PC-9 (cell line): ENCODE data around the gene LRRC4B. TPM values are rescaled to one million over a fixed set of nuclear protein-coding genes. Genes with fewer than 3 reads are reported as not detected.
A peak's percentile ranks its signal among the peaks of the same experiment; 100 is the strongest.

Source experiments
- BruUV-seq: library from RNA; stranded (reverse); fragments of 400-500 nt; replicated peaks from 2 replicates; lab custom pipeline; 2021; lab: Mats Ljungman, UMichigan
- CTCF ChIA-PET: fragments of 300-600 bp; sonication (Branson Sonifier 250); formaldehyde crosslinking; loops from one replicate; lab custom pipeline; 2022; ENCODE audit warnings: antibody characterized with exemption; lab: Charles Lee
- POLR2A ChIA-PET: fragments of 300-600 bp; sonication (Branson Sonifier 250); formaldehyde crosslinking; loops from one replicate; lab custom pipeline; 2022; ENCODE audit warnings: antibody characterized with exemption; ENCODE audit not compliant: unreplicated experiment; lab: Charles Lee
- DNase-seq, 2 experiments: peaks; one replicate each; pipeline versions ENCODE4 v3.0.0 to v3.0.0-alpha.2; 2015 to 2022; ENCODE audit warnings: mixed read lengths in 1 of 2
- H2AFZ ChIP-seq: fragments of 200-600 bp; sonication (generic); 2 replicates; pipeline ENCODE4 v1.8.1; 2017; ENCODE audit warnings: antibody characterized with exemption
- H3F3A ChIP-seq: fragments of 200-600 bp; sonication (generic); 2 replicates; pipeline ENCODE4 v1.8.1; 2017; ENCODE audit warnings: antibody characterized with exemption, mild to moderate bottlenecking, low read depth; ENCODE audit not compliant: insufficient read depth
- H3K27ac ChIP-seq: fragments of 200-600 bp; sonication (generic); 2 replicates; pipeline ENCODE4 v1.6.1; 2016; ENCODE audit warnings: mixed run types
- H3K27me3 ChIP-seq: fragments of 200-600 bp; sonication (generic); 2 replicates; pipeline ENCODE4 v1.6.1; 2016; ENCODE audit warnings: low read depth, mixed run types; ENCODE audit not compliant: insufficient read depth
- H3K36me3 ChIP-seq: fragments of 200-600 bp; sonication (generic); 2 replicates; pipeline ENCODE4 v1.6.1; 2016; ENCODE audit warnings: low read depth, mixed run types
- H3K4me1 ChIP-seq: fragments of 200-600 bp; sonication (generic); replicated peaks from 2 replicates; pipeline ENCODE4 v1.6.1; 2016; ENCODE audit warnings: mixed run types; ENCODE audit not compliant: insufficient read depth
- H3K4me2 ChIP-seq: fragments of 200-600 bp; sonication (generic); 2 replicates; pipeline ENCODE4 v1.6.1; 2017; ENCODE audit warnings: mixed run types
- H3K4me3 ChIP-seq: fragments of 200-600 bp; sonication (generic); 2 replicates; pipeline ENCODE4 v1.6.1; 2016; ENCODE audit warnings: mixed run types
- H3K79me2 ChIP-seq: fragments of 200-600 bp; sonication (generic); 2 replicates; pipeline ENCODE4 v1.6.1; 2017; ENCODE audit warnings: low read depth, mixed run types
- H3K9me2 ChIP-seq: fragments of 200-600 bp; sonication (generic); 2 replicates; pipeline ENCODE4 v1.8.1; 2017; ENCODE audit warnings: mild to moderate bottlenecking; ENCODE audit not compliant: insufficient read depth
- H3K9me3 ChIP-seq: fragments of 200-600 bp; sonication (generic); 2 replicates; pipeline ENCODE4 v1.8.1; 2016; ENCODE audit warnings: low read depth; ENCODE audit not compliant: insufficient read depth
- H4K20me1 ChIP-seq: fragments of 200-600 bp; sonication (generic); 2 replicates; pipeline ENCODE4 v1.8.1; 2017; ENCODE audit not compliant: insufficient read depth
- CTCF ChIP-seq: fragments of 200-600 bp; sonication (generic); conservative IDR thresholded peaks from 2 replicates; pipeline ENCODE4 v1.6.1; 2017; ENCODE audit warnings: mixed run types, antibody characterized with exemption, mild to moderate bottlenecking, moderate library complexity
- EZH2 ChIP-seq: fragments of 200-600 bp; sonication (generic); IDR thresholded peaks from 2 replicates; pipeline ENCODE4 v1.8.0; 2017; ENCODE audit warnings: antibody characterized with exemption, low read depth
- intact Hi-C: fragments of 100-400 bp; cut with micrococcal nuclease; formaldehyde crosslinking; loops from one replicate; pipeline ENCODE4 v1.10.0; 2022; ENCODE audit not compliant: unreplicated experiment
- total RNA-seq: library from RNA; stranded (reverse); gene quantifications from 2 replicates; pipeline ENCODE4 v1.2.3, GENCODE V29; 2021

LRRC4B gene
- total RNA-seq, 1 experiment from 2014 or later = not detected

- intact Hi-C loops = no loop called here
- no peak overlapping the region for H3K4me2 ChIP-seq
- H3K79me2 ChIP-seq = no peaks in the 10 kb centered on the region
- DNase-seq = no peak
- peaks cover 22% of the 10 kb centered on the region for H3K27me3 ChIP-seq
- H3K9me3 ChIP-seq = no peaks in the 10 kb centered on the region; the same call in 1 of the 2 replicates
- no TSS peak for BruUV-seq
- H3K27ac ChIP-seq = no peak overlapping the region
- no peak overlapping the region for H3K4me3 ChIP-seq
- no peaks in the 10 kb centered on the region for H3F3A ChIP-seq
- ChIA-PET CTCF (no interaction called here), POLR2A (no interaction called here)
- no peaks in the 10 kb centered on the region for H3K9me2 ChIP-seq
- TF ChIP-seq CTCF = no peak
- no peak for TF ChIP-seq EZH2
- H3K36me3 ChIP-seq = no peaks in the 10 kb centered on the region
- H3K4me1 ChIP-seq = no peaks in the 10 kb centered on the region
- no peaks in the 10 kb centered on the region for H4K20me1 ChIP-seq
- no peak overlapping the region for H2AFZ ChIP-seq
Observed at GRCh38 chr19:50520822-50521465, 47.3 kb downstream of the LRRC4B start.

GRCh38 chr19:50519006-50519575, 49.1 kb downstream of the LRRC4B start:
- ChIA-PET POLR2A (no interaction called here), CTCF (no interaction called here)
- H3K4me1 ChIP-seq = no peaks in the 10 kb centered on the region
- H3K27me3 ChIP-seq = peaks cover 6% of the 10 kb centered on the region; the same call in 1 of the 2 replicates
- no peak for DNase-seq
- no peaks in the 10 kb centered on the region for H3K79me2 ChIP-seq
- no peak overlapping the region for H3K27ac ChIP-seq
- no peaks in the 10 kb centered on the region for H3K9me2 ChIP-seq
- H4K20me1 ChIP-seq = no peaks in the 10 kb centered on the region
- H3K9me3 ChIP-seq = no peaks in the 10 kb centered on the region; the same call in 1 of the 2 replicates
- no peak overlapping the region for H3K4me2 ChIP-seq
- H2AFZ ChIP-seq = no peak overlapping the region
- no TSS peak for BruUV-seq
- no peak for TF ChIP-seq CTCF
- no peak for TF ChIP-seq EZH2
- intact Hi-C loops = no loop called here
- no peaks in the 10 kb centered on the region for H3F3A ChIP-seq
- no peak overlapping the region for H3K4me3 ChIP-seq
- no peaks in the 10 kb centered on the region for H3K36me3 ChIP-seq

- Histone ChIP-seq H3K4me1 (no peaks in the 10 kb centered on the region), H2AFZ (no peak overlapping the region), H3F3A (no peaks in the 10 kb centered on the region), H3K9me3 (no peaks in the 10 kb centered on the region; the same call in 1 of the 2 replicates), H3K4me2 (no peak overlapping the region), H3K79me2 (no peaks in the 10 kb centered on the region), H3K27me3 (peaks cover 6% of the 10 kb centered on the region; the same call in 1 of the 2 replicates), H3K36me3 (no peaks in the 10 kb centered on the region), H4K20me1 (no peaks in the 10 kb centered on the region), H3K9me2 (no peaks in the 10 kb centered on the region), H3K27ac (no peak overlapping the region), H3K4me3 (no peak overlapping the region)
- TF ChIP-seq CTCF (peak; percentile 43; the same call in 1 of the 2 replicates), EZH2 (no peak)
- intact Hi-C loops = no loop called here
- DNase-seq = no peak
- CTCF ChIA-PET = no interaction called here
- POLR2A ChIA-PET = no interaction called here
- no TSS peak for BruUV-seq
Observed at GRCh38 chr19:50518091-50519005, 49.9 kb downstream of the LRRC4B start.
